EL (cell line): ENCODE results near the gene ADCY5.

Experiments
- DNase-seq: peaks from one replicate; pipeline ENCODE4 v3.0.0-alpha.2; 2016

Gene ADCY5

DNA sequence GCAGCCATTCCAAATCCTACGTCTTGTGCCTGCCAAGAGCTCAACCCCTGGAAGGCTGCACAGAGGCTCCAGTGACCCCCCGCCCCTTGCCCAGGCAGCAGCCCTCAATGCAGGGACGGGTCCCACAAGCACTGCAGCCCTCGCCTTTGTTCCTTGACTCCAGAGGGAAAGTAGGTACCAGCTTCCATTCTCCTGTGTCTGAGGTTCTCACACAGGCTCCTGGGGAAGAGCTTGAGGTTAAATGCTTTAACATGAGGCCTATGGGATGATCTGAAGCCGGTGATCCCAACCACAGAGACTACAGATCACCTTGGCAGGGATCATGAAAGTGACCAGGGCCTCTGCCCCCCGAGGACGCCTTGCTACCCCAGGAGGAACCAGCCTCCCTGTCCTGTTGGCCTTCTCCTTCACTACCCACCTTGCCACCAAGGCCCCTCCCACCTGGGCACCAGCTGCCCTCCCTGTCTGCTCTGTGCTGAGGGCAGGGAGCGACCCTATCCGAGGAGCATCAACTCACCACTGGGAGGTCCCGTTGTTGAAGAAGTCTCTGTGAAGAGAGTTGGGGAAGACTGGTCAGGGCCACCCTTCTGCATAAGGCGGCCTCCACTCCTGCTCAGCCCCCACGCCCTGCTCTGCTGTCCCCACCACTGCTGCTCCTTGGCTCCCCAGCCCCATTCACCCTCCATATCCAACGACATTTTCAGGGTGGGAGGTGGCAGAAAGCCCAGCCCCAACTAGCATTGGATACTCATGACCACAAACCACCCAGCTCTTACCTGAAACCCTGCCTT, 151.9 kb downstream of the ADCY5 start:
- no peak for DNase-seq

DNA sequence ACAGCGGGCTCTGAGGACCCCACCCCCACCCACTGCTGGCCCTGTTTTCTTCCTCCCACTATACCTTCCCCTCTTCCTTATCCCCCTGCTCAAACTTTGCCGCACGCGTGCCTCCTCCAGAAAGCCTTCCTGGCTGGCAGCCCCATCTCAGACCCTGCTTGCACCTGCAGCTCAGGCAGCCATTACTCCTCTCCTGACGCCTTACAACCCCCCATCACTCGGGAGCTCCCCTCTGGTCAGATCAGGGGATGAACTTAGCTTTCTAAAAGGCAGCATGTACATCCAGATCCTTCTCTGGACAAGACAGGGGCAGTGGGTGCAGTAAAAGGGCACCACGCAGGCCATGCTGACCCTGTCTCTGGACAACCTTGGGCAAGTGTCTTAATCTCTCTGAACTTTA, 152.6 kb downstream of the ADCY5 start:
- DNase-seq, result no peak

DNA sequence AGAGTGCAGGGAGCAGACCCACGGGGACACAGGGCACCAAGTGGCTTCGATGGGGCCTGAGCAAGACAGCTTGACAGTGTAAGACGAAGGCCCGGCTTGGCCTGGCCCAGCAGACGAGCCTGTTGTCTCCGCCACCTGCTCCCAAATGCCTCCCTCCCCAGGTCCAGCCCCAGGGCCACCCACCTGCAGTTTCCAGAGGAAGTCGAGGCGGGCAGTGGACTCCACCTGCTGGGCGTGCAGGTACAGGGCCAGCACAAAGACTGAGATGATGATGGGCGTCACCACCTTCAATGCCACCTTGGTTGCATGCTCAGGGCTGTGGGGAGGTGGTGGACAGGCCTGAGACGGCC, 153.0 kb downstream of the ADCY5 start:
- no peak for DNase-seq

DNA sequence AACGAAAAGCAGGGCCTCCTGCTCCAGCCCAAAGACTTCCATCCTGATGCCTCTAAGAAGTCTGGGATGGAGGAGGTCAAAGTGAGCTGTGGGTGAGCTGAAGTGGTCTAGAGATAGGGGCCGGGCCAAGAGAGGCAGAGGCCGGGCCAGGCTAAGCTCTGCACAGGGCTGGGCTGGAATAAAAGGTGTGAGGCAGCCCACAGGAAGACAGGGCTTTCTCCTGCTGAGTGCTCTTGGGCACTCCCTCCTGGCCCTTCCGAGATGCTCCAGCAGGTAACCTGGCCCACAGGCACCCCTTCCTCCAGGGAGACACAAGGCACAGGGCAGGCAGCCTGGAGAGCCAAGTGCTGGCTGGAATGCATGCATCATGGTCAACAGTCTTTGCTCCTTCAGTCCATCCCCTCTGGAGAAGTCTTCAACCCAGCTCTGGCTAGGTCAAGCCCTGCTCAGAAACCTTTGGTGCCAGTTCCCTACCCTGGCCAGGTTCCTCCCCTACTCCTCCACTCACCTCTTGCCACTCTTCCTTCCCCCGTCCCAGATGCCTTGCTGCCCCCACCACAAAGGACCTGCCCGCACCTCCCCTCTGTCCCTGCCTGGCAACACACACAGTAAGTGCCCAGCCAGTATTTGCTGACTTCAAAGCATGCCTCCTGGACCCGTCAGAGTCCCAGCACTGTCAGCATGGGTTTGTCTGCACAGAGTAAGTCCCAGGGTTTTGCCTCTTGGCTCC, 153.6 kb downstream of the ADCY5 start:
- no peak for DNase-seq

DNA sequence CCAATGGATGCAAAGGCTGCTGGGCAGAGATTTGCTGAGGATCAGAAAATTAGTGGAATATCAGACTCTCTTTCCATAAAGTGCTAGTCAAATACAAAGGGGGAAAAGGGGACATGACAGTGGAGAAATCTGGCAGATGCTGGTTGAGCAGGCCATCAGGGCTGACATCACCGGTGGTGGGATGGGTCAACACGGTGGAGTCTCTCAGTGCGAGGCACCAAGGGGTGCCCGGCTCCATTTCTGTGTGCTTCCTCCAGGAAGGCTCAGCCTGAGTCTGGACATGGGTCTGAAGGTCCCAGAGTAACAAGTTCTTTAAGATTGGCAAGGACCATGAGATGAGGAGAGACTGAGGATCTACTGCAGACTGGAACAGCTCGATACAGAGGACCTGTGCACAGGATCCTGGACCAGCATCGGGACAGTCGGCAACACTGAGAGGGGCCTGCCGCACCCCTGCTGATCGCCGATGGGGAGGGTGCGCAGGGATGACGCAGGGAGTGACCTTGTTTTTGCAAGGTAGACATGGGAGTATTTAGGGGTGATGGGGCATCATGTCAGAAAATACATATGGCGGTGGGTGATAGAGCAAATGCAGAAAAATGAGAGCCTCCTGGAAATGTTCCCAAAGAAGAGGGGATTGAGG, 154.5 kb downstream of the ADCY5 start:
- DNase-seq, result no peak

DNA sequence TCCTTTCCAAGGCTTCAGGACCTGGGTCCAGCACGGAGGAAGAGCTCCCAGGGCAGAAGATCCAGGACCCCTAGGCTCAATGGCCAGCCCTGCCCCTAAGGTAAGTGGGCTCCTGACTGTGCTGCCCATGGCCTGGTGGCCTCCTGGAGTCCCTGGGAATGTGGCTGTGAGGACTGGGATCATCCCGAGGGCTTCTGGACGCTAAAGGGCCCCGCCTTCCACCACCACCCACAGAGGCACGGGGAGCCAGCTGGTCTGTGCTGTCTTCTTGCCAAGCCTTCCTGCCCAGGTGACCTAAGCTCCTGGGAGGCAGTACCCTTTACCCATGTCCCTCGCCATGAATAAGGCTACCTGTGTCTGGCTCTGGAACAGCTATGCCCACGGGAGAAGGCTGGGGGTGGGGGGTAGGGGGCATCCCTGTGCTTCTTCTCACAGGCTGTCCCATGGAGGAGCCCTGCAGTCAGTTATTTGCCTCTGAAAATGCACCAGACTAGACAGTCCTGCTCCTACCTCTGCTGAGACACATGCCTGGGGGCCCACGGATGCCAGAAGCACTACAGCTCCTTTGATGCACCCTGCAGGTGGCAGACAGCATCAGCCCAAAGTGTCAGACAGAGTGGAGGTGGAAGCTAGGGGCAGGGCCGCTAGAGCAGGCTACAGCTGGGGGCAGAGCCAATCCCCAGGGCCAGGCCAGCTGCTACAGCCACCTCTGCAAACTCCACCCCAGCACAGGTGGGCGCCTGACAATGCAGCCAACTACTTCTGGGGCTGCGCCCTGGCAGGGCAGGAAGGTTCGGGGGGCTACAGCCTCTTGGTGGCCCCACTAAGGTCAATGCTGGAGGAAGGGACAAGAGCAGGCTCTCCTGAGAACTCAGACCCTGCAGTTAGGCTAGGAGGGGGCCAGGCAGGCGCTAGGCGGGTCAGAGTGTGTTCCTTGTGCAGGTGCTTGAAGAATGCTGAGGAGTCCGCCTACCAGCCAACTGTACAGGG, 156.3 kb downstream of the ADCY5 start:
- DNase-seq, result no peak

DNA sequence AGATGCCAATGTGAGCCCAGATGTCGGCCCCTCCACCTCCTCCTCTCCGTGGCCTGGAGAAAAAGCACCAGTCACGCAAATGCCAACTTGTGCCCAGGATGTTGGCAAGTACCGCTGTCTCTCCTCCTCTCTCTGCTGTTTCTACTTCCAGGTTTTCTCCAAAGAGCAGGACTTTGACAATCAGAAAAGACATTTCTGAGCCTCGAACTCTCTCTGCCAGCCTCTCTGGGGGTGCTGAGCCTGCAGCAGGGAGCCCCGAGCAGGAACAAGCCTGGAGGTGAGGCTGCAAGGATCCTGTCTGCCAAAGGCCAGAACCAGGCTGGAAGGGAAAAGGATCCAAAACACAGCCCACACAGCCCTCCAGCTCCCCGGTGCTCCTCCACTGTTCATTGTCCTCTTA, 157.5 kb downstream of the ADCY5 start:
- DNase-seq, result no peak

DNA sequence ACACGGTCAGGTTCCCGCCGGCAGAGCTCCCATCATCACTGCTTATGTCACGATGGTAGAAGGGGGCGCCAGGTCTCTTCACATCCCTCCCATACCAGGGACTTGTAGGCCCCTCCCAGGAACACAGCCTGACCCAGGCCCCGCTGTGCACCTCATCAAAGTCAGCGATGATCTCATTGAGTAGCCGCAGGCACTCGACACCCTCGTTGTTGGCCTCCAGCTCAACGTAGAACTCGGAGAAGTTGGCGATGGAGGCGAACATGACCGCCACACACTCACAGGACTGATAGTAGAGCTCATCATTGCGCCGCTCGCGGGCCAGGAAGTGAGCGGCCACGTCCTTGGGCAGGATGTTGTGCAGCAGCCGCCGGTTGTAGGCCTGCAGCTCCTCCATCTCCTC, 157.9 kb downstream of the ADCY5 start:
- no peak for DNase-seq

DNA sequence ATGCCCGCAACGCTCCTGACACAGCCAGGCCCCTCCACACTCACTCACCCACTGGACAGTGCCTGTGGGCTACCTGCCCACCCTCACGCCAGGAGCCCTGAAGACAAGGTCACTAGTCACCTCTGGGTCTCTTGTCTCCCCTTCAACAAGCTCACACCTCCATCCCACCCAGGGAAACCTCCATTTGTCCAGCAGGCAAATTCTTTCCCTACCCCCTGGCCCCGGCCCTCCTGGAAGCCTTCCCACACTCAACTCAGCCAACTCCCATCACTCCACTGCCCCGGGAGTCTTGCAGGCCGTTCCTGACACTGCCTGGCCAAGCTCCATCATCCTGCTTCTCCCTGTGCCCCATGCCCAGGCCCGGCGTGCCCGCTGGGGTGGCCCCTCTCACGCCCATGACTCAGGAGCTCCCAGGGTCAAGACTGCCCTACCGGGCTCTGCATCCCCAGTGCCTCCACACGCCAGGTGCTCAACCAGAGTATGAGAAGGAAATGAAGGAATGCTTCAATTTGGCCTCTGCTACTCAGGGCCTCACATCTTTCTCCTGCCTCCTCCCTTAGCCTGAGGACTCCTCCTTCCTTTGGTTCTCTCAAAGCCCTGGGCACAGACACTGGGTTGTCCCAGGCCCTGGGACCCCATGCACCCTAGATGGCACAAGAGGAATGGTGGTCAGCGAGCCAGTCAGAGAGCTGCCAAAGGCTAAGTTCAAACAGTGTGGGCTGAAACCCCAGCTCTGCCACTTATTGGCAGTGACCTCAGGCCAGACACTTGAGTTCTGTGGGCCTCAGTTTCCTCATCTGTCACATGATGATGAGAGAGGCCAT, 158.6 kb downstream of the ADCY5 start:
- DNase-seq, result no peak

DNA sequence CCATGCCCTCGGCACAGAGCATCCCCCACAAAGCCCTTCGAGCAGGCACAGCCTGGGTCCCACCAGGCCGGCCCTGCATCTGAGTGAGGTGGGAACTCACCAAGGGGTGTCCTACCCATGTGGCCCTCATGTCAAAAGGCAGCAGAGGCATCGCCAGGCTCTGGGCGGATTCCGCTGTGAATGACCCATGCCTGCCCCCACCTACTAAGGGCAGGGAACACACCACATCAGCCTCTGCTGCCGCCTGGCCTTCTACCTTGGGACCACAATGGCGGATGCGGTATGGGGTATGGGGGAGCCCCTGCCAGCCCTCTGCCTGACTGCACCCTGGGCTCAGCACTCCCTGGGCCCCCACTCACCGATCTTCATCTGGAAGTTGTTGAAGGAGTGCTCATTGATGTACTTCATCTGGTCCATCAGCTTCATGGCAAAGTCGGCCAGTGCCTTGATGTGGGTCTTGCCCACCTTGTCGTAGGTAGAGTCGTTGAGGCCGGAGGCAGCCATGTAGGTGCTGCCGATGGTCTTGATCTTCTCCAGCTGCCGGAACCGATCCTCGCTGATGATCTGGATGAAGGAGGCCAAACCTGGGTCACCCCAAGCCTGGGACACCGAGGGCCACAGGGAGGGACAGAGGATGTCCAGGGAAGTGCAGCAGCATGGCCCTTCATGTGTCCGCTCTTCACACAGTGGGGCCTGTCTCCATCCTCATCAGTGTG, 159.3 kb downstream of the ADCY5 start:
- no peak for DNase-seq

DNA sequence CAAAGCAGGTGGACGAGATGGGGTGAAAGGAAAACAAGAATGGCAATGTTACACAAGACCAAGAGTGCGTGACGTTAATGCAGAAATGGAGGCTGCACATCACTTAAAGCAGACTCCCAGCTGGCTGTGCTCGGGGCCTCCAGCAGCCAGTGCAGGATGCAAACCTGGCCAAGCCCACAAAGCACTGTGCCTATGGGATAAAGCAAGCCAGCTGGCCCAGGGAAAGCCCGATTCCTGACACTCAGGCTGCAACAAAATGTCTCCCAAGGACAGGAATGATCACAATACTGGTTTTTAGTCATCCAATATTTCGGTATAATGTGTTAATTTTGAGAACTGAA, 161.0 kb downstream of the ADCY5 start:
- no peak for DNase-seq

DNA sequence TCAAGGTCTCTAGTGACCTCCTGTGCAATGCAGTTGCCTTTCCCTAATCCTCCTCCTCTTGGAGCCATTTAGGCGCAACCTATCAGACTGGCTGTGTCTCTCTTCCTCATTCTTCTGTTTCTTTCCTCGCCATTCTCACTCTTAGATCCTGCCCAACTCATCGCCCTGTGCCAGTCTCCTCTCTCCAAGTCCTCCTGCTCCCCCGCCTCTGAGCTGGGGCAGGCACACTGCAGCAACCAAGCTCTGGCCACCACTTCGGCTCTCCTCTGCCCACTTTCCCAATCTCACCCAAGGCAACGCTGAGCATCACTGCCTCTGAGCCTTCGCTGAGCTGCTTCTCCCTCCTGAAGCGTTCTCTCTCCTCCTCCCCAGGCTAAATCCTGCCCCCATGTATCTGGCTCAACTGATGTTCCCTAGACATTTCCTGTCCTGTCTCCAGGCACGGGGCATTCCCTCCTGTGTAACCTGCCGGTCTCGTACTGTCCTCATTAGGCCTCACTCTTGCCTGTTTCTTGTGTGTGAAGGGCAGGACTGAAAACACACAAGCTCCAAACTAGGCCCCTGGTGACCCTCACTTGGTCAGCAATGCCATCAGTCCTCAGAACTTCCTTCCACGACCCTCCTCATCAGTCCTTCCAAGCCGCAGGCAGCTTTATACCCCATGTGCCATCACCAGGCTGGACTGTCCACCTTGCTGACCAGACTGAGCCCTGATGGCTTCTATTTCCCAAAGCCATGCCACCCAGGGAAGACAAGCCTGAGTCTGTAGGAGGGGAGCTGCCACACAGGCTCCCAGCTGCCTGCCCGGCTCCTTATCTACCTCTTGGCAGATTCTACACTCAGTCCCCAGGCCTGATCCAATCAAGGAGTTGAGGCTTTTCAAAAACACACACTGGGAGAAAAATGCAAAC, 161.6 kb downstream of the ADCY5 start:
- DNase-seq, result no peak

DNA sequence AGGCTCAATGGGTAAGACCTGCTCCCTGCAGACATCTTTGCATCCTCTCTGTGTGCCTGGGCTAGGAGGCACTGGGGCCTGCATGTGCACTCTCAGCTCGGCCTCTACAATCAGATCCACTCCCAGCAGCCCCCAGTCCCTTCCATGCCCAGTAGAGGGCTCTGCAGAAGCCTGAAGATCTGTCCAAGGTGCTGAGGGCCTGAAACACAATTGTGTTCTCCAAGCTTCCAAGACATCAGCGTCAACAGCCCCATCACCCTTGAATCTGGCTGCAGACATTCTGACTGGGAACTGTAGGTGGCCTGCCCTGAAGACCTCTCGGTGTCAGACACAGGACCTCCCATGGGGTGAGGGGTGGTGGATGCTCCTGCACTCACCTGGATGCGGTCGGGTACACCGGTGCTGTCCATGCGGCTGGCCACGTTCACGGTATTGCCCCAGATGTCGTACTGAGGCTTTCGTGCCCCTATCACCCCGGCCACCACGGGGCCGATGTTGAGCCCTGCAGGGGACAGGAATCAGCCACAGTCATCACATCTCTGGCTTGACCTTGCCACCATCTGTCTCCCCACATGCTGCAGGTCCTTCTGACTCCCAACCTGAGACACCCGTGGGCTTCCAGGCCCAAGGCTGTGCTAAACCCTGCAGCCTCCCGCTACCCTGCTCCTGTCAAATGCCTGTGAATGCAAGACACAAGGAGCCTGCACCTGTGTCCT, 162.4 kb downstream of the ADCY5 start:
- peak; percentile 60 for DNase-seq

DNA sequence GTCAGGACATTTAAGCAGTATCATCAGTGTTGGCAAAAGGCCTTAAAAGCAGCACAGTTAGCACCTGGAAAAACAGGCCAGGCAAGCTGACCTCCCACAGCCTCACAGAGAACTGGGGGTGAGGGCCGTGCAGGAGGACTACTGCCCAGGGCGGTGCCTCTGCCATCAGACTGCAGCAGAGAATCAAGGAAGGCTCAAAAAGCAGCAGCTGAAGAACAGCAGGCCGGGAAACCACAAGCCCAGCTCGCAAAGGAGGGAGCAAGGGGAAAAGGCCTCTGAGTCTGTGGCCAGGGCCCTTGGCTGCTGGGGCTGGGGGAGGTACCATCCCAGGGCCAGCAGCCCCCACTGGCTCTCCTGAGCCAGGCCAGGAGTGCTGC, 163.0 kb downstream of the ADCY5 start:
- DNase-seq, result no peak

DNA sequence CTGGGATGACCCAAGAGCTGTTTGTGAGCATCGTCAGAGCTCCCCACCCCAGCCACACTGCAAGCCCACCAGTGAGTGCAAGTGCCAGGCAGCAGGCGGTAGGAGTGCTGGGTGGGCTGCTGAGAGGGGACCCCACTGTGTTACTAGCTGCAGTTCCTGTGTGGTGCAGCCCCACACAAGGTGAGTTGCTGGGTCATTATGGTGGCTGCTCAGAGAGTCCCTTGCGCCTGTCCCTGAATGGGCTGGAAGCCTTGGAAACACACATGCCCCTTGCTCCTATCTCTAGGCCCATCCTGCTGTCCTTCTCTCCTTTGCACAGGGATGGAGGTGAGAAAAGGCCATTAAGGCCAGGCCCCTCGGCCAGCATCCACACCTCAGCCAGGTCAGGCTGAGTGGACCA, 163.4 kb downstream of the ADCY5 start:
- DNase-seq, result no peak

DNA sequence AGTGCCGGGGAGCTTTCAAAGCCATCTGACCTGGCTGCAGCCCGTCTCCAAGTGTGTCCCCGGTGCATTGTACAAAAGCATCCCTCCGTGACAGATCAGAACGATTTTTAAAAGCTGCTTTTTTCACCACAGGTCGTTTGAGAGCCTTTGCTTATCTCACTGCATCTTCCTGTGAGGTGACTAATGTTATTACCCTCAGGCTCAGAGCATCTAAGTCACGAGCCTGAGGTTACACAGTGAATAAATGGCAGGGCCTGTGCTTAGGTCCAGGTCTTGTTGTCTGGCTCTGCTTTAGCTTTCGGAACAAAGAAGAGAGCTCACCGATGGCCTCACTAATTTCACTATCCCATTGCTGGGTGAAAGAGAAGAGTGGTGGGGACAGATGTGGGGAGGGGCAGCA, 163.8 kb downstream of the ADCY5 start:
- peak; percentile 31 for DNase-seq

DNA sequence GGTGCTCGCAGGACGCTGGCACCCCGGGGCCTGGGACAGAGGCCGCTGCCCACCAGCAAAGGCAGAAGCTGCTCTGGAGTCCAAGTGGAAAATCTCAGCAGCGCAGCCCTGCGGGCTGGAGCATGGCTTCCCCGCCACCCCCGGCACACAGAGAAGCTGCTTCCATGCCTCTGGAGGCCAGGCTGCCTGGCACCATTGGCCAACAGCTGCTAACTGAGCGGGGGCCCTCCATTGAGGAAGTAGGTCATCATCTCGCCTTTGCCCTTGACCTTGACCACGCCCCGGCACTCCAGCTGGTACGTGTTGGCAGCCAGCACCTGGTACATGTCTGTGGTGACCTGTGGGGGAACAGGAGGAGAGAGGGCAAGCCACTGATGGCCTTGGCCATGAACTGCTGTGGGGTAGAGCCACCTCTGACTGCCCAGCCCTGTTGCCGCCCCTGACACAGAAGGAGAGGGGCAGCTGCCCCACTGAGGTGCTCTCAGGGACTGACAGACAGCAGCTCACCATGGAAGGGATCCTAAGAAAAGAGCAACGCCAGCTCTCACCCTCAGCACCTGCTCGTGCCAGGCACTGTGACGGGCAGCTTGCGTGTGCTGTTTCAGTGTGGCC, 164.4 kb downstream of the ADCY5 start:
- no peak for DNase-seq

DNA sequence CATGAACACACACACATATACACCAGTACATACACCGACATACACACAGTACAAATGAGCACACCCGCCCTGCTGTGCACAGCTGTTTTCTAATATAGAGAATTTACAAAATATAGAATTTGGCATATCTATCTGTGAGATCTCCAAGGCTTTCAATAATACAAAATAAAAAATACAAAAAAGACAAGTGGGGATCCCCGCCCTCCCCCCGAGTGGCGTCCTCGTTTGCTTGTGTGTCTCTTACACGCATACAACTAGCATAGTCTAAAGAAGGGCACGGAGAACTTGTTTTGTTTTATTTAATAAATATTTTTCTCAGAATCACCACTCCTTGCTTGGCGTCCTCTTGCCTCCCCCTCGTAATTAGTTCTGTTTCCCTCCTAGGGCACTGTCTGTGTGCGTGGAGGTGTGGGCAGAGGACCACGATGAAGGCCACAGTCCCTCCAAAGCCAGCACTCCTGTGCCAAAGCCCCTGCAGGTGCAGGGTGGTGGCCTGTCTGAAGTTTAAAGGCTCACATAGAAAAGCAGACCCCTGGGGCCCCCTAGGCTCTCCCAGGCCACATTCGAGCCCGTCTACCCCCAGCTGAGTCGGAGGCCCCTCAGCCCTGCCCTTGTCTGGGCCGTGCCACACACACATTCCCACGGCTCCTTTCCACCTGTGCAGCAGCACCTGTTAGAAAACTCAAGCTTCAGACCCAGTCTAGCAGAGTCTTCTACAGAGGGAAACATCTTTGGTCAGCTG, 165.1 kb downstream of the ADCY5 start:
- DNase-seq, result no peak

DNA sequence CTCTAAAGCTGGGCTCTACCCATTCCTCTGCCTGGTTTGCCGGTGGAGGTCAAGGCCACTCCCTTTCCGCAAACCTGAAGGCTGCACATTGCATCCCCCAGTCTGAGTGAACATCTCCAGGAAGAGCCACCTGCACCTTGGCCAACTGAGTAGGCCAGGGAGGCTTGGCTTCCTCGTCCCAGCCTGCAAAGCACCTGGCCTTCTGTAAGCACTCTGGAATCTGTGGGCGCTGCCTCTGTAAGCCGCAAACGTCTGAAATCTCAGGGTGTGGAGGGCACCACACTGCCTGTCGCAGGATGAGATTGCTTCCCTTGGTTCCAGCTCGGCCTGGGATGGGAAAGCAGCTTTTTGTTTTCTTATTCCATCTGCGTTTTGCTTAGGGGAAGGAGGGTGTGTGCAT, 165.8 kb downstream of the ADCY5 start:
- DNase-seq, result no peak
